Hepatocyte (in vitro differentiated cells): ENCODE measurements around the gene ZNF468.
"Not testable (repeated sequence)": the region's sequence is repeated elsewhere in the genome, so short reads cannot be mapped to it uniquely, and the experiment has no call there.

Experiments used
- CTCF ChIP-seq: fragments of 200-600 bp; sonication (generic); IDR thresholded peaks from 2 replicates; pipeline ENCODE4 v1.5.1; 2016; ENCODE audit warnings: antibody characterized with exemption, mild to moderate bottlenecking; ENCODE audit not compliant: poor library complexity
- EZH2 ChIP-seq: fragments of 200-600 bp; sonication (generic); IDR thresholded peaks from 2 replicates; pipeline ENCODE4 v1.6.1; 2016; ENCODE audit warnings: antibody characterized with exemption, mild to moderate bottlenecking, borderline replicate concordance
- EZH2phosphoT487 ChIP-seq: fragments of 200-600 bp; sonication (generic); IDR thresholded peaks from one replicate; pipeline ENCODE4 v1.6.1; 2018; ENCODE audit warnings: antibody characterized with exemption, mild to moderate bottlenecking, low read depth, moderate library complexity; ENCODE audit not compliant: unreplicated experiment, severe bottlenecking

- TF ChIP-seq CTCF, EZH2, EZH2phosphoT487: not testable (repeated sequence)
Observed at GRCh38 chr19:52820472-52821203, 36.8 kb downstream of the ZNF468 start.
